IMR-90 (cell line): ENCODE data around the gene PPFIA1. TPM values are rescaled to one million over a fixed set of nuclear protein-coding genes. Genes with fewer than 3 reads are reported as not detected.

Experiments
- ATAC-seq: fragments of 200-7000 bp; cut with Tn5 transposase; 2 replicates; pipeline ENCODE4 v1.9.1; 2020; ENCODE audit warnings: low read depth, mild to moderate bottlenecking, moderate library complexity
- BruUV-seq: library from RNA; stranded (reverse); fragments of 400-500 nt; replicated peaks from 2 replicates; lab custom pipeline; 2021; lab: Mats Ljungman, UMichigan
- CTCF ChIA-PET: fragments of 300-600 bp; formaldehyde crosslinking; extraction: SDS; loops from one replicate; lab custom pipeline; 2021; ENCODE audit warnings: antibody characterized with exemption; lab: Yijun Ruan, JAX
- POLR2A ChIA-PET: fragments of 300-600 bp; sonication (Branson Sonifier 250); formaldehyde crosslinking; loops from one replicate; lab custom pipeline; 2022; ENCODE audit warnings: antibody characterized with exemption; ENCODE audit not compliant: unreplicated experiment; lab: Charles Lee
- DNase-seq: peaks from one replicate; pipeline ENCODE4 v3.0.0; 2013
- H2AFZ ChIP-seq: replicated peaks from 2 replicates; pipeline ENCODE3; 2013; ENCODE audit warnings: low read length, mild to moderate bottlenecking; ENCODE audit not compliant: poor library complexity
- H2AK5ac ChIP-seq: 2 replicates; pipeline ENCODE4 v1.6.1; 2013; ENCODE audit warnings: low read depth, low read length, inconsistent platforms
- H2AK9ac ChIP-seq: replicated peaks from 2 replicates; pipeline ENCODE3; 2013; ENCODE audit warnings: mild to moderate bottlenecking, low read depth, low read length, moderate library complexity; ENCODE audit not compliant: poor library complexity
- H2BK120ac ChIP-seq: 2 replicates; pipeline ENCODE4 v1.6.1; 2013; ENCODE audit warnings: low read depth, low read length, inconsistent platforms
- H2BK15ac ChIP-seq: 3 replicates; pipeline ENCODE4 v1.6.1; 2013; ENCODE audit warnings: low read depth, low read length, inconsistent platforms
- H2BK20ac ChIP-seq: 2 replicates; pipeline ENCODE4 v1.6.1; 2013; ENCODE audit warnings: low read depth, mild to moderate bottlenecking, inconsistent platforms, low read length, moderate library complexity
- H2BK5ac ChIP-seq: 2 replicates; pipeline ENCODE4 v1.6.1; 2013; ENCODE audit warnings: mild to moderate bottlenecking, low read depth, low read length, inconsistent platforms; ENCODE audit not compliant: poor library complexity, severe bottlenecking
- H3K14ac ChIP-seq: replicated peaks from 2 replicates; pipeline ENCODE4 v1.6.1; 2013; ENCODE audit warnings: low read depth, low read length, inconsistent platforms
- H3K18ac ChIP-seq: 2 replicates; pipeline ENCODE4 v1.6.1; 2013; ENCODE audit warnings: low read depth, low read length, control low read depth
- H3K23ac ChIP-seq: 2 replicates; pipeline ENCODE4 v1.6.1; 2013; ENCODE audit warnings: low read depth, low read length, inconsistent platforms
- H3K27ac ChIP-seq: 2 replicates; pipeline ENCODE4 v1.5.1; 2013; ENCODE audit warnings: mild to moderate bottlenecking, control low read depth, low read length; ENCODE audit not compliant: insufficient read depth
- H3K27me3 ChIP-seq: 2 replicates; pipeline ENCODE4 v1.6.1; 2013; ENCODE audit warnings: low read length; ENCODE audit not compliant: control insufficient read depth, insufficient read depth
- H3K36me3 ChIP-seq: 2 replicates; pipeline ENCODE4 v1.6.1; 2013; ENCODE audit warnings: low read length, mixed read lengths; ENCODE audit not compliant: control insufficient read depth, insufficient read depth
- H3K4ac ChIP-seq: 2 replicates; pipeline ENCODE4 v1.6.1; 2013; ENCODE audit warnings: low read depth, low read length, inconsistent platforms
- H3K4me1 ChIP-seq: 2 replicates; pipeline ENCODE4 v1.6.1; 2013; ENCODE audit warnings: low read length, mixed read lengths; ENCODE audit not compliant: control insufficient read depth, insufficient read depth
- H3K4me2 ChIP-seq: 2 replicates; pipeline ENCODE4 v1.6.1; 2013; ENCODE audit warnings: low read depth, mild to moderate bottlenecking, control low read depth, low read length, moderate library complexity
- H3K4me3 ChIP-seq: 2 replicates; pipeline ENCODE4 v1.5.1; 2013; ENCODE audit warnings: low read depth, mild to moderate bottlenecking, control low read depth, low read length, moderate library complexity; ENCODE audit not compliant: insufficient read depth
- H3K56ac ChIP-seq: 2 replicates; pipeline ENCODE4 v1.6.1; 2013; ENCODE audit warnings: low read length, inconsistent platforms; ENCODE audit not compliant: insufficient read depth; ENCODE audit errors: extremely low read depth
- H3K79me1 ChIP-seq, 2 experiments: 2 replicates each; pipeline ENCODE4 v1.6.1; 2013; ENCODE audit warnings: low read length in 2 of 2, inconsistent platforms in 1 of 2, low read depth in 1 of 2
- H3K9ac ChIP-seq: 2 replicates; pipeline ENCODE4 v1.6.1; 2013; ENCODE audit warnings: low read depth, low read length, control low read depth
- H3K9me1 ChIP-seq: 2 replicates; pipeline ENCODE4 v1.6.1; 2013; ENCODE audit warnings: low read length, inconsistent platforms; ENCODE audit not compliant: insufficient read depth
- H3K9me3 ChIP-seq: 2 replicates; pipeline ENCODE4 v1.6.1; 2013; ENCODE audit warnings: low read length; ENCODE audit not compliant: control insufficient read depth, insufficient read depth
- H4K20me1 ChIP-seq: 2 replicates; pipeline ENCODE4 v1.6.1; 2013; ENCODE audit warnings: low read length, inconsistent platforms; ENCODE audit not compliant: insufficient read depth
- H4K5ac ChIP-seq: 2 replicates; pipeline ENCODE4 v1.6.1; 2013; ENCODE audit warnings: mild to moderate bottlenecking, low read depth, low read length, control low read depth
- H4K8ac ChIP-seq, 2 experiments: 2 replicates each; pipeline ENCODE4 v1.6.1; 2013; ENCODE audit warnings: low read depth in 2 of 2, low read length in 2 of 2, control low read depth in 1 of 2, inconsistent platforms in 1 of 2
- H4K91ac ChIP-seq: 2 replicates; pipeline ENCODE4 v1.6.1; 2013; ENCODE audit warnings: low read depth, low read length, inconsistent platforms; ENCODE audit not compliant: insufficient read depth
- CEBPB ChIP-seq: IDR thresholded peaks from 2 replicates; pipeline ENCODE4 v1.6.1; 2012; ENCODE audit warnings: low read depth, low read length, improper control_type of control experiment
- CHD1 ChIP-seq: IDR thresholded peaks from 2 replicates; pipeline ENCODE4 v1.6.1; 2012; ENCODE audit warnings: low read depth, low read length, improper control_type of control experiment
- FOS ChIP-seq: fragments of 150-350 bp; IDR thresholded peaks from 2 replicates; pipeline ENCODE4 v1.6.1; 2016; ENCODE audit warnings: low read depth, low read length
- MAZ ChIP-seq: IDR thresholded peaks from 2 replicates; pipeline ENCODE4 v1.6.1; 2012; ENCODE audit warnings: low read depth, mild to moderate bottlenecking, low read length, improper control_type of control experiment, moderate library complexity, borderline replicate concordance
- MXI1 ChIP-seq: IDR thresholded peaks from 2 replicates; pipeline ENCODE4 v1.6.1; 2012; ENCODE audit warnings: low read depth, mild to moderate bottlenecking, low read length, moderate library complexity, borderline replicate concordance
- RFX5 ChIP-seq: IDR thresholded peaks from 2 replicates; pipeline ENCODE4 v1.8.0; 2012; ENCODE audit warnings: low read depth, mild to moderate bottlenecking, low read length, moderate library complexity
- WGBS, 2 experiments: methylation state at CpG; one replicate each; pipeline versions ENCODE4 v1.1.5 to v1.1.7; 2013; ENCODE audit warnings: missing lambda C conversion rate in 2 of 2; ENCODE audit not compliant: insufficient read length in 1 of 2; ENCODE audit errors: extremely low coverage in 2 of 2; 5-methylcytosine and 5-hydroxymethylcytosine counted together
- dilution Hi-C: fragments of 300-500 bp; cut with HindIII; formaldehyde crosslinking; loops from one replicate; pipeline ENCODE4 v1.14.3; 2018; ENCODE audit warnings: low sequenced_read_pairs; ENCODE audit not compliant: unreplicated experiment
- in situ Hi-C: fragments of 300-500 bp; cut with MboI; formaldehyde crosslinking; loops from 3 replicates; pipeline ENCODE4 v1.14.3; 2019; ENCODE audit warnings: low sequenced_read_pairs, inconsistent platforms, mixed read lengths
- intact Hi-C: fragments of 100-400 bp; cut with micrococcal nuclease; formaldehyde crosslinking; loops from 2 replicates; pipeline ENCODE4 v1.10.0; 2022
- polyA plus RNA-seq, 3 experiments: library from polyadenylated mRNA; depleted of rRNA; stranded (reverse); fragments of >200 nt; gene quantifications; 2 replicates each; pipeline ENCODE4 v1.2.3, GENCODE V29; 2012; ENCODE audit warnings: low replicate concordance in 1 of 3
- total RNA-seq: library from RNA; depleted of rRNA; stranded (reverse); fragments of >200 nt; gene quantifications from 2 replicates; pipeline ENCODE4 v1.2.3, GENCODE V29; 2012
- TF ChIP-seq, protein P1 (sequence below): fragments of 150-350 bp; IDR thresholded peaks from 2 replicates; pipeline ENCODE4 v1.6.1; 2017; ENCODE audit warnings: mild to moderate bottlenecking, antibody characterized with exemption, low read length, low read depth
- TF ChIP-seq, protein P2 (sequence below): conservative IDR thresholded peaks from 2 replicates; pipeline ENCODE4 v1.5.1; 2012; ENCODE audit warnings: mild to moderate bottlenecking, low read depth, low read length, improper control_type of control experiment
- TF ChIP-seq, protein P3 (sequence below): fragments of 150-350 bp; IDR thresholded peaks from 2 replicates; pipeline ENCODE4 v1.6.1; 2016; ENCODE audit warnings: low read depth, mild to moderate bottlenecking, low read length, moderate library complexity, borderline replicate concordance

The PPFIA1 gene
- total and polyA plus RNA-seq, 2 of the 4 experiments (the other 2 are of a cell fraction): 25.6 to 37.2 TPM

DNA sequence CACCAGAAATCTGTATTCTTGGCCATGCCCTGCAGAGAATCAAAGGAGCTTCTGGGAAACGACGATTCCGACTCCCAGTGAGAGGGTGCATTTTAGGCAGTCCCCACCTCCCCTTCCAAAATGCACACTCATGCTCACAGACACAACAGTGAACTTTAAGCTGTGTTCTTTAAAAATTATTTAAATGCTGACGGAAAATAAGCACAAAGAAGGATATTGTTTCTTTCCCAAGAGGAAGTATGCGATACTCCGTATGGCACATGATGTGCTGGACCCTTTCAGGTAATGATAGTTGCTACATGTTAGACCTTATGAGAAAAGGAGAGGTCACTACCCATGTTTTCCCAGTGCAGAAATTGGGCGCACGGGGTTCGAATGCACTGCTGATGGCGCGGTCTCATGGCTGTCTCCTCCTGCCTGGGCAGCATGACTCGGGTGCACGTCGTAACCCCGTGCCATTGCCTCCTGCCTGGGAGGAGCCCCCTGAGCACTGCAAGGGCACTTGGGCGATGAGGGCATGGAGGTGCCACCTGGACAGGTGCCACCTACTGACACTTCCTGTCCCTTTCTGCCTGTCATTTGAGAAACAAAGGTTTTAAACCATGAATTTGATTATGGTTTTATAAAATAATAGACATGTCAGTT lies 64.0 kb downstream of the PPFIA1 start:
- dilution Hi-C loops: no loop called here
- no peak overlapping the region for H2BK15ac ChIP-seq
- no peak overlapping the region for H2BK20ac ChIP-seq
- no peaks in the 10 kb centered on the region for H3K27me3 ChIP-seq
- peaks cover 9 to 25% of the 10 kb centered on the region in 2 experiments; a peak in 3 of 4 replicates for H3K79me1 ChIP-seq
- peaks cover 53% of the 10 kb centered on the region for H3K36me3 ChIP-seq
- CTCF ChIA-PET: no interaction called here
- in situ Hi-C loops: no loop called here
- no TSS peak for BruUV-seq
- H3K9ac ChIP-seq: no peak overlapping the region
- H2AFZ ChIP-seq: no peak overlapping the region
- WGBS, 2 experiments: 80% methylated on average over 1 of the region's 16 CpGs; no CpG with 5 or more reads in 1 of the 2 experiments
- H2BK120ac ChIP-seq: no peak overlapping the region
- no peak overlapping the region for H3K56ac ChIP-seq
- H3K18ac ChIP-seq: no peak overlapping the region
- H3K4me1 ChIP-seq: peaks cover 8% of the 10 kb centered on the region
- H3K23ac ChIP-seq: no peak overlapping the region
- POLR2A ChIA-PET: no interaction called here
- H2BK5ac ChIP-seq: no peak overlapping the region
- no peak overlapping the region for H3K4me2 ChIP-seq
- ATAC-seq: no peak
- no peak overlapping the region for H4K91ac ChIP-seq
- H2AK9ac ChIP-seq: no peak overlapping the region
- no peak for DNase-seq
- intact Hi-C loops: no loop called here
- no peak overlapping the region for H3K27ac ChIP-seq
- 0 out of 2 replicates have a peak, but pooled peaks cover 6% of the 10 kb centered on the region for H4K20me1 ChIP-seq
- H3K9me1 ChIP-seq: peaks cover 13% of the 10 kb centered on the region
- no peak overlapping the region for H2AK5ac ChIP-seq
- H3K14ac ChIP-seq: no peak overlapping the region
- no peaks in the 10 kb centered on the region for H3K9me3 ChIP-seq
- no peak overlapping the region for H4K8ac ChIP-seq
- TF ChIP-seq MXI1 (no peak), FOS (no peak), CHD1 (no peak), RFX5 (no peak), CEBPB (no peak), MAZ (no peak)
- TF ChIP-seq, protein P1, sequence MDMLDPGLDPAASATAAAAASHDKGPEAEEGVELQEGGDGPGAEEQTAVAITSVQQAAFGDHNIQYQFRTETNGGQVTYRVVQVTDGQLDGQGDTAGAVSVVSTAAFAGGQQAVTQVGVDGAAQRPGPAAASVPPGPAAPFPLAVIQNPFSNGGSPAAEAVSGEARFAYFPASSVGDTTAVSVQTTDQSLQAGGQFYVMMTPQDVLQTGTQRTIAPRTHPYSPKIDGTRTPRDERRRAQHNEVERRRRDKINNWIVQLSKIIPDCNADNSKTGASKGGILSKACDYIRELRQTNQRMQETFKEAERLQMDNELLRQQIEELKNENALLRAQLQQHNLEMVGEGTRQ: no peak
- TF ChIP-seq, protein P2, sequence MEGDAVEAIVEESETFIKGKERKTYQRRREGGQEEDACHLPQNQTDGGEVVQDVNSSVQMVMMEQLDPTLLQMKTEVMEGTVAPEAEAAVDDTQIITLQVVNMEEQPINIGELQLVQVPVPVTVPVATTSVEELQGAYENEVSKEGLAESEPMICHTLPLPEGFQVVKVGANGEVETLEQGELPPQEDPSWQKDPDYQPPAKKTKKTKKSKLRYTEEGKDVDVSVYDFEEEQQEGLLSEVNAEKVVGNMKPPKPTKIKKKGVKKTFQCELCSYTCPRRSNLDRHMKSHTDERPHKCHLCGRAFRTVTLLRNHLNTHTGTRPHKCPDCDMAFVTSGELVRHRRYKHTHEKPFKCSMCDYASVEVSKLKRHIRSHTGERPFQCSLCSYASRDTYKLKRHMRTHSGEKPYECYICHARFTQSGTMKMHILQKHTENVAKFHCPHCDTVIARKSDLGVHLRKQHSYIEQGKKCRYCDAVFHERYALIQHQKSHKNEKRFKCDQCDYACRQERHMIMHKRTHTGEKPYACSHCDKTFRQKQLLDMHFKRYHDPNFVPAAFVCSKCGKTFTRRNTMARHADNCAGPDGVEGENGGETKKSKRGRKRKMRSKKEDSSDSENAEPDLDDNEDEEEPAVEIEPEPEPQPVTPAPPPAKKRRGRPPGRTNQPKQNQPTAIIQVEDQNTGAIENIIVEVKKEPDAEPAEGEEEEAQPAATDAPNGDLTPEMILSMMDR: no peak
- TF ChIP-seq, protein P3, sequence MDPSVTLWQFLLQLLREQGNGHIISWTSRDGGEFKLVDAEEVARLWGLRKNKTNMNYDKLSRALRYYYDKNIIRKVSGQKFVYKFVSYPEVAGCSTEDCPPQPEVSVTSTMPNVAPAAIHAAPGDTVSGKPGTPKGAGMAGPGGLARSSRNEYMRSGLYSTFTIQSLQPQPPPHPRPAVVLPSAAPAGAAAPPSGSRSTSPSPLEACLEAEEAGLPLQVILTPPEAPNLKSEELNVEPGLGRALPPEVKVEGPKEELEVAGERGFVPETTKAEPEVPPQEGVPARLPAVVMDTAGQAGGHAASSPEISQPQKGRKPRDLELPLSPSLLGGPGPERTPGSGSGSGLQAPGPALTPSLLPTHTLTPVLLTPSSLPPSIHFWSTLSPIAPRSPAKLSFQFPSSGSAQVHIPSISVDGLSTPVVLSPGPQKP: no peak
- no peak overlapping the region for H4K5ac ChIP-seq
- no peak overlapping the region for H3K4me3 ChIP-seq
- no peak overlapping the region for H3K4ac ChIP-seq
